Panc1 (cell line): ENCODE results near the gene METTL16. TPM values are rescaled to one million over a fixed set of nuclear protein-coding genes. Genes with fewer than 3 reads are reported as not detected.

Experiments
- ATAC-seq: fragments of 200-7000 bp; cut with Tn5 transposase; 2 replicates; pipeline ENCODE4 v1.9.1; 2020; ENCODE audit warnings: mild to moderate bottlenecking, moderate library complexity
- BruUV-seq: library from RNA; stranded (reverse); fragments of 400-500 nt; replicated peaks from 2 replicates; lab custom pipeline; 2021; lab: Mats Ljungman, UMichigan
- CTCF ChIA-PET: fragments of 300-600 bp; sonication (Branson Sonifier 250); formaldehyde crosslinking; loops from one replicate; lab custom pipeline; 2022; ENCODE audit warnings: antibody characterized with exemption; lab: Charles Lee
- POLR2A ChIA-PET: fragments of 300-600 bp; sonication (Branson Sonifier 250); formaldehyde crosslinking; loops from one replicate; lab custom pipeline; 2022; ENCODE audit warnings: antibody characterized with exemption; lab: Charles Lee
- DNase-seq: peaks from one replicate; pipeline ENCODE4 v3.0.0-alpha.2; 2010; ENCODE audit warnings: low read depth, low spot score
- H3K27ac ChIP-seq: 2 replicates; pipeline ENCODE4 v1.5.1; 2011; ENCODE audit warnings: mild to moderate bottlenecking, low read length, inconsistent platforms
- H3K27me3 ChIP-seq: fragments of 200-500 bp; sonication (Bioruptor generic); 2 replicates; pipeline ENCODE4 v1.6.0; 2014; ENCODE audit warnings: low read length, inconsistent platforms; ENCODE audit not compliant: control insufficient read depth, insufficient read depth
- H3K36me3 ChIP-seq: fragments of 200-500 bp; sonication (Bioruptor generic); 2 replicates; pipeline ENCODE4 v1.5.1; 2014; ENCODE audit warnings: inconsistent platforms, mild to moderate bottlenecking, low read length, moderate library complexity; ENCODE audit not compliant: control insufficient read depth, insufficient read depth
- H3K4me1 ChIP-seq: 2 replicates; pipeline ENCODE4 v1.5.1; 2011; ENCODE audit warnings: inconsistent platforms, mild to moderate bottlenecking, low read length, moderate library complexity; ENCODE audit not compliant: control insufficient read depth, insufficient read depth
- H3K4me3 ChIP-seq, 2 experiments: 2 replicates each; pipeline ENCODE4 v1.5.1; 2011 to 2012; ENCODE audit warnings: low read depth in 2 of 2, low read length in 2 of 2, mild to moderate bottlenecking in 2 of 2, inconsistent platforms in 1 of 2, moderate library complexity in 1 of 2
- H3K9me3 ChIP-seq: fragments of 200-500 bp; sonication (Bioruptor generic); 2 replicates; pipeline ENCODE4 v1.5.1; 2014; ENCODE audit warnings: low read depth, mild to moderate bottlenecking, inconsistent platforms, low read length, moderate library complexity; ENCODE audit not compliant: control insufficient read depth, insufficient read depth
- CTCF ChIP-seq: fragments of 450-650 bp; IDR thresholded peaks from 2 replicates; pipeline ENCODE4 v1.5.1; 2017; ENCODE audit warnings: mild to moderate bottlenecking
- POLR2AphosphoS5 ChIP-seq: IDR thresholded peaks from 2 replicates; pipeline ENCODE4 v1.6.1; 2012; ENCODE audit warnings: mild to moderate bottlenecking, low read depth, low read length, moderate library complexity
- REST ChIP-seq, 2 experiments: IDR thresholded peaks; 2 replicates each; pipeline ENCODE4 v1.6.1; 2011 to 2012; ENCODE audit warnings: low read depth in 2 of 2, control low read depth in 1 of 2, low read length in 1 of 2, mild to moderate bottlenecking in 1 of 2, moderate library complexity in 1 of 2; ENCODE audit not compliant: insufficient read depth in 1 of 2
- SIN3A ChIP-seq: IDR thresholded peaks from 2 replicates; pipeline ENCODE4 v1.6.1; 2012; ENCODE audit warnings: low read depth, mild to moderate bottlenecking, low read length, moderate library complexity, borderline replicate concordance; ENCODE audit not compliant: insufficient read depth
- TCF7L2 ChIP-seq: IDR thresholded peaks from 2 replicates; pipeline ENCODE4 v1.6.1; 2011; ENCODE audit warnings: mild to moderate bottlenecking, low read depth, low read length, inconsistent platforms
- in situ Hi-C: cut with HindIII; loops from 2 replicates; pipeline ENCODE4 v1.10.0; 2016; ENCODE audit warnings: low sequenced_read_pairs, low pct_unique_long_range_greater_than_20kb
- intact Hi-C: fragments of 100-400 bp; cut with micrococcal nuclease; formaldehyde crosslinking; loops from one replicate; pipeline ENCODE4 v1.10.0; 2022; ENCODE audit not compliant: unreplicated experiment
- total RNA-seq: library from RNA; stranded (reverse); gene quantifications from one replicate; pipeline ENCODE4 v1.2.1, GENCODE V29; 2021; ENCODE audit not compliant: unreplicated experiment

METTL16 gene
- total RNA-seq, 1 experiment from 2014 or later: 34.7 TPM

GRCh38 chr17:2444382-2444781 is 67.3 kb downstream of the METTL16 start:
- DNase-seq: no peak
- in situ Hi-C loops (no loop called here), intact Hi-C loops (no loop called here)
- Histone ChIP-seq H3K36me3 (peaks cover 3% of the 10 kb centered on the region; the same call in 1 of the 2 replicates), H3K4me1 (no peaks in the 10 kb centered on the region), H3K9me3 (no peaks in the 10 kb centered on the region), H3K27me3 (no peaks in the 10 kb centered on the region), H3K4me3 (no peak overlapping the region), H3K27ac (no peak overlapping the region)
- no peak for TF ChIP-seq REST (IDR thresholded peaks at IDR 0.05; ENCODE audit: insufficient read depth in 1 of 2, low read depth in 2 of 2, low read length in 1 of 2)
- TF ChIP-seq TCF7L2: no peak
- TF ChIP-seq POLR2AphosphoS5: no peak
- TF ChIP-seq SIN3A: no peak
- TF ChIP-seq CTCF: no peak
- ChIA-PET POLR2A (no interaction called here), CTCF (no interaction called here)
- BruUV-seq: no TSS peak
- ATAC-seq: no peak

GRCh38 chr17:2442166-2442565 is 69.5 kb downstream of the METTL16 start:
- intact Hi-C loops (no loop called here), in situ Hi-C loops (no loop called here)
- no peak overlapping the region for H3K4me3 ChIP-seq
- TF ChIP-seq SIN3A (no peak), CTCF (no peak), POLR2AphosphoS5 (no peak), REST (IDR thresholded peaks at IDR 0.05; ENCODE audit: insufficient read depth in 1 of 2, low read depth in 2 of 2, low read length in 1 of 2) (no peak)
- BruUV-seq: no TSS peak
- H3K9me3 ChIP-seq: no peaks in the 10 kb centered on the region
- H3K27ac ChIP-seq: no peak overlapping the region
- ATAC-seq (no peak), DNase-seq (no peak)
- peaks cover 6% of the 10 kb centered on the region for H3K36me3 ChIP-seq
- POLR2A ChIA-PET: interaction anchor here (0.6 kb wide), 1 partner anchor 102 kb away, joined by 6 read pairs; no protein-coding TSS in a partner anchor
- no peaks in the 10 kb centered on the region for H3K4me1 ChIP-seq
- no peaks in the 10 kb centered on the region for H3K27me3 ChIP-seq
- CTCF ChIA-PET: no interaction called here
